Upper lobe of right lung (tissue), 1 donor: ENCODE data around the gene SRGAP1. TPM values are rescaled to one million over a fixed set of nuclear protein-coding genes. Genes with fewer than 3 reads are reported as not detected.

Source experiments
- ATAC-seq: fragments of 200-7000 bp; cut with Tn5 transposase; one replicate; pipeline ENCODE4 v1.9.1; 2020; ENCODE audit warnings: mild to moderate bottlenecking, moderate library complexity
- DNase-seq: peaks from one replicate; pipeline ENCODE4 v3.0.0-alpha.2; 2020
- H3K27ac ChIP-seq: fragments of 200-600 bp; one replicate; pipeline ENCODE4 v1.8.0; 2022
- H3K27me3 ChIP-seq: fragments of 200-600 bp; one replicate; pipeline ENCODE4 v1.8.0; 2022; ENCODE audit warnings: mild to moderate bottlenecking
- H3K36me3 ChIP-seq: fragments of 200-600 bp; one replicate; pipeline ENCODE4 v1.8.0; 2022
- H3K4me1 ChIP-seq: fragments of 200-600 bp; one replicate; pipeline ENCODE4 v1.8.0; 2022
- H3K4me3 ChIP-seq: fragments of 200-600 bp; one replicate; pipeline ENCODE4 v1.8.0; 2022; ENCODE audit warnings: mild to moderate bottlenecking
- H3K9me3 ChIP-seq: fragments of 200-600 bp; one replicate; pipeline ENCODE4 v1.8.0; 2022
- CTCF ChIP-seq: fragments of 200-600 bp; IDR thresholded peaks from one replicate; pipeline ENCODE4 v1.8.0; 2022; ENCODE audit warnings: antibody characterized with exemption
- intact Hi-C: fragments of 100-400 bp; cut with DNase I; formaldehyde crosslinking; loops from one replicate; pipeline ENCODE4 v1.11.0; 2022
- total RNA-seq: library from RNA; stranded (reverse); fragmentation: NEBNext Ultra II Directional; extraction: Animal tissue kit (Norgen Biotek cat#: 25700); gene quantifications from one replicate; pipeline ENCODE4 v1.2.1, GENCODE V29; 2021
- donor health status: DM: no; HTN: yes; CAD: no; lungs with severe emphysema.

SRGAP1 gene
- total RNA-seq, 1 donor from 2014 or later: 11.4 TPM

GRCh38 chr12:63909746-63910145 is 65.2 kb downstream of the SRGAP1 start:
- ATAC-seq (no peak), DNase-seq (no peak)
- TF ChIP-seq CTCF: no peak
- peaks cover 4% of the 10 kb centered on the region for H3K4me1 ChIP-seq
- no peaks in the 10 kb centered on the region for H3K36me3 ChIP-seq
- no peaks in the 10 kb centered on the region for H3K9me3 ChIP-seq
- intact Hi-C loops: no loop called here
- no peak overlapping the region for H3K27ac ChIP-seq
- no peak overlapping the region for H3K4me3 ChIP-seq
- H3K27me3 ChIP-seq: no peaks in the 10 kb centered on the region

- no peak for ATAC-seq
Observed at GRCh38 chr12:63911341-63911740, 66.8 kb downstream of the SRGAP1 start.

GRCh38 chr12:63912651-63913050 is 68.2 kb downstream of the SRGAP1 start:
- ATAC-seq (no peak), DNase-seq (no peak)
- Histone ChIP-seq H3K27ac (no peak overlapping the region), H3K4me1 (peaks cover 18% of the 10 kb centered on the region), H3K27me3 (no peaks in the 10 kb centered on the region), H3K36me3 (no peaks in the 10 kb centered on the region), H3K4me3 (no peak overlapping the region), H3K9me3 (no peaks in the 10 kb centered on the region)
- intact Hi-C loops: no loop called here
- no peak for TF ChIP-seq CTCF

More at GRCh38 chr12:63911341-63911740, 66.8 kb downstream of the SRGAP1 start:
- no peaks in the 10 kb centered on the region for H3K36me3 ChIP-seq
- H3K27me3 ChIP-seq: no peaks in the 10 kb centered on the region
- intact Hi-C loops: no loop called here
- DNase-seq: no peak
- no peaks in the 10 kb centered on the region for H3K9me3 ChIP-seq
- H3K27ac ChIP-seq: no peak overlapping the region
- TF ChIP-seq CTCF: no peak
- peaks cover 11% of the 10 kb centered on the region for H3K4me1 ChIP-seq
- H3K4me3 ChIP-seq: no peak overlapping the region

GRCh38 chr12:63913929-63914328 is 69.4 kb downstream of the SRGAP1 start:
- H3K4me1 ChIP-seq: peaks cover 29% of the 10 kb centered on the region
- intact Hi-C loops: no loop called here
- no peak overlapping the region for H3K4me3 ChIP-seq
- DNase-seq: no peak
- no peaks in the 10 kb centered on the region for H3K36me3 ChIP-seq
- ATAC-seq: no peak
- TF ChIP-seq CTCF: no peak
- no peaks in the 10 kb centered on the region for H3K9me3 ChIP-seq
- H3K27me3 ChIP-seq: no peaks in the 10 kb centered on the region
- no peak overlapping the region for H3K27ac ChIP-seq

- no peak overlapping the region for H3K4me3 ChIP-seq
- no peak for ATAC-seq
- TF ChIP-seq CTCF: no peak
- no peak overlapping the region for H3K27ac ChIP-seq
- peaks cover 33% of the 10 kb centered on the region for H3K4me1 ChIP-seq
- intact Hi-C loops: no loop called here
- DNase-seq: no peak
- no peaks in the 10 kb centered on the region for H3K9me3 ChIP-seq
- no peaks in the 10 kb centered on the region for H3K36me3 ChIP-seq
- H3K27me3 ChIP-seq: no peaks in the 10 kb centered on the region
Observed at GRCh38 chr12:63915105-63915800, 70.8 kb downstream of the SRGAP1 start.
